Coronary artery (tissue), 2 donors: ENCODE measurements around the gene AP1G2.

ENCODE experiments used
- DNase-seq: peaks from one replicate; pipeline ENCODE4 v3.0.0-alpha.2; 2017; ENCODE audit warnings: low spot score
- H3K27ac ChIP-seq, 2 donors: fragments of 200-600 bp; sonication (generic); one replicate each; pipeline ENCODE4 v1.5.1; 2016 to 2019
- H3K4me3 ChIP-seq: fragments of 200-600 bp; sonication (generic); 2 replicates; pipeline ENCODE4 v1.5.1; 2016; ENCODE audit warnings: mild to moderate bottlenecking, moderate library complexity
- TF ChIP-seq, protein P1 (sequence below): fragments of 200-600 bp; sonication (generic); IDR thresholded peaks from one replicate; pipeline ENCODE4 v1.5.1; 2019; ENCODE audit warnings: antibody characterized with exemption

Gene AP1G2

DNA sequence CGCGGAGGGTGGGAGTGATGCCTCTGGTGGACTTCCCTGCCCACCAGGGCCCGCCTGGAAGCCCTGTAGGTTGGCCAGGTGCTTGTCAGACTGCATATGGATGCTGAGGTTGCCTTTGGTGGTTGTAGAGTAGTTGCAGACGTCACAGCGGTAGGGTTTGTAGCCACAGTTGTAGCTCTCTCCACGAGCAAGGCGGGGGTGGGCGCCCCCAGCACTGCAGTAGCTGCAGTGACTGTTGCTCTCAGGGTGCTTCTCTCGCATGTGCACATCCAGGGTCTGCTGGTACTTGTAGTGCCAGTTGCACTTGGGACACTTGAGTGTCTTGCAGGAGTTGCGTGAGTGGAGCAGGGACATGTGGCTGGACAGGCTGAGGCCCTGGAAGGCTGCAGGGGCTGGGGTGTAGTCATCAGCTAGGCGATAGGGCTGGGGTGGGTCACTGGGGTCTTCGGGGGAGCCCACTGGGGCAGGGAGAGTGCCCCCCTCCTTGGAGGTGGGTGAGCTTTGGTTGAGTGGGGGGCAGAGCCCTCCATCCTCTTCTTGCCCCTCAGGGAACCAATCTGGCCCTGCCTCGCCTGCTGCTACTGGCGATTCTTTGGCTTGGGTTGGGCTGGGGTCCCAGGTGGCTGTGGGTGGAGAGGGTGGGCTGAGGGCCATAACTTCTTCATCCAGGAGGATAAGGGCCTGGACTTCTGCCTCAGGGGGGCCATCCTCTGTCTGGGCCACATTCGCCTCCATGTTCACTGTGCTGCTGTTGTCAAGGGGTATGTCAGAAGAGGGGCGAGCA, 33.7 kb downstream of the AP1G2 start:
- no peak for DNase-seq
- TF ChIP-seq, protein P1, sequence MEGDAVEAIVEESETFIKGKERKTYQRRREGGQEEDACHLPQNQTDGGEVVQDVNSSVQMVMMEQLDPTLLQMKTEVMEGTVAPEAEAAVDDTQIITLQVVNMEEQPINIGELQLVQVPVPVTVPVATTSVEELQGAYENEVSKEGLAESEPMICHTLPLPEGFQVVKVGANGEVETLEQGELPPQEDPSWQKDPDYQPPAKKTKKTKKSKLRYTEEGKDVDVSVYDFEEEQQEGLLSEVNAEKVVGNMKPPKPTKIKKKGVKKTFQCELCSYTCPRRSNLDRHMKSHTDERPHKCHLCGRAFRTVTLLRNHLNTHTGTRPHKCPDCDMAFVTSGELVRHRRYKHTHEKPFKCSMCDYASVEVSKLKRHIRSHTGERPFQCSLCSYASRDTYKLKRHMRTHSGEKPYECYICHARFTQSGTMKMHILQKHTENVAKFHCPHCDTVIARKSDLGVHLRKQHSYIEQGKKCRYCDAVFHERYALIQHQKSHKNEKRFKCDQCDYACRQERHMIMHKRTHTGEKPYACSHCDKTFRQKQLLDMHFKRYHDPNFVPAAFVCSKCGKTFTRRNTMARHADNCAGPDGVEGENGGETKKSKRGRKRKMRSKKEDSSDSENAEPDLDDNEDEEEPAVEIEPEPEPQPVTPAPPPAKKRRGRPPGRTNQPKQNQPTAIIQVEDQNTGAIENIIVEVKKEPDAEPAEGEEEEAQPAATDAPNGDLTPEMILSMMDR: no peak
- H3K27ac ChIP-seq: no peak overlapping the region

DNA sequence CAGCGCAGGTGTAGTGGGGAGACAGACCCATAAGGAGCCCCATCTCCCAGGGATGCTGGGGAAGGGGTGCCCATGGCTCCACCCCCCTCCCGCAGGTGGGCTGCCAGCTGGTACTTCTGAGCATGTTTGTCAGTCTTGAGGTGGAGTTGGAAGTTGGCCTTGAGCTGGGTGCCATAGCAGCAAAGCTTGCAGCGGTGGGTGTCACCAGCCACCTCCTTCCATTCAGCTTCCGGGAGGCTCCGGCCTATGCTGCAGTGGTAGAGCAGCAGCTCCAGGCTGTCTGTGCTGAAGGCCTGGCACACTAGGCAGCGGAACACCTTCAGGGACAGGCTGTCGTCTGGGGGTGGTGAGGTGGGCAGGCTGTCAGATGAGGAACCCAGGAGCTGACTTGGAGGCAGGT, 34.9 kb downstream of the AP1G2 start:
- Histone ChIP-seq H3K4me3 (no peak overlapping the region), H3K27ac (no peak overlapping the region)
- TF ChIP-seq, protein P1: no peak
- no peak for DNase-seq

More for the DNA sequence above, 33.7 kb downstream of the AP1G2 start:
- no peak overlapping the region for H3K4me3 ChIP-seq

DNA sequence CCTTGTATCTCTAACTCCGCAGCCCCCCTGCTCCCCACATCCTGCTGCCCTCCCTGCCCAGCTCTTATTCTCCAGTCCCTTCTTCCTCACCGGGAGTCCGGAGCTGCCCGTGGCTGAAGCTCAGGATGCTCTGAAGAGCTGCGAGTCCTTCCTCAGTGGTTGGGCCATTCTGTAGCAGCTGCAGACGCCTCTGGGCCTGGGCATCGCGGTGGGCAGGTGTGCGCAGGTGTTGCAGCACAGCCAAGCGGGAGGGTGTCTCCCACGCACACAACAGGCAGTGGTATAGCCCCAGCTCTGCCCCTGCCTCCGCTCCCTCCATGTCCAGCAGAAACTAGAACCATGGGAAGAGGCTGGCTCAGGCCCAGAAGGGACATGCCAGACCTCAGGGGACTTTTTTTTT, 36.2 kb downstream of the AP1G2 start:
- DNase-seq: no peak
- Histone ChIP-seq H3K27ac (no peak overlapping the region), H3K4me3 (no peak overlapping the region)
- TF ChIP-seq, protein P1: no peak

DNA sequence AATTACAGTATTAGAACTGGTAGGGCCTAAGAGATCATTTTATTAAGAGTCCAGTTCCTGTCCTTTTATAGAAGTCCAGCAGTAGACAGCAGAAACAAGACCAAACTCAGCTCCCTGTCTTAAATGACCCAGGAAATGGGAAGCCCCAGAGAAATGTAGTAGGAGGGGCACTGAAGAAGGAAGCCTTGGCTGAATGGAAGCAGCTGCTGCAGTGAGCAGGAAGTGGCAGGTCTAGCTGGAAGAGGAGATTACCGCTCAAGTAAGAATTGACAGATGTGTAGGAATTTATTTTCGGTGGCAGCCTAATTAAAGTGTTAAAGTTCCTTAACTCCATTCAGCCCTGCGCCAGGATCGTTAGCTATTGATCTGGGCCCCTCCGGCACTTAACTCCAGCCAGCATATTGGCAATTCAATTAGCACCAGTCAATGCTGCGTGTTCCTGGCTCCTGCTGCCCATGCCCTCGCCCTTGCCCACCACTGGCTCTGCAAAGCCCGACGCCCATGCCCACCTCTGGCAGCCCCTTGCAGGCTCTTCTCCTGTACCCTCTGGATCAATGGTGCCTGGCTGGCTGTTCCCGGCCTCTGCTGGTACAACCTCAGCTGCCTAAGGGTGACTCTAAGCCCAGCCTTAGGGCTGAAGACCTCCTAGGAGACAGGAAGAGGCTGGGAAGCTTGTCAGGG, 37.1 kb downstream of the AP1G2 start:
- TF ChIP-seq, protein P1: no peak
- Histone ChIP-seq H3K4me3 (no peak overlapping the region), H3K27ac (no peak overlapping the region)
- no peak for DNase-seq

DNA sequence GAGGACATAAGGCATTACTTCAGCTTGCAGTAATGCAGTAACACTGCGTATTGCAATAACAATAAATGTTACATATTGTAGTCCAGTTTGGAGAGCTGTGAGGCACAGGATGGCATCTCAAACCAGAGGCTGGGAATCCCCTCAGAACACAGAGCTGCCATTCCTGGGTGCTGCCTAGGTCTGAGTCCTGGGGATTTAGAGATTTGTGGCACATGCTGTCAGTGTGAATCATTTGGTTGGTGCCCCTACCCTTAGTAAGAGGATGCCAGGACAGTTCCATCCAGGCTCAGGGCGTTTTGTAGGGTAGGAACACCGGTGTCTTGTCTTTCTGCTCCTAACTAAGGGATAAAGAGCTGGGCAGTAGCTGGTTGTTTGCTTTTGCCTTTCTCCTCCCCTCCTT, 38.6 kb downstream of the AP1G2 start:
- Histone ChIP-seq H3K4me3 (no peak overlapping the region), H3K27ac (no peak overlapping the region)
- TF ChIP-seq, protein P1: no peak
- no peak for DNase-seq

DNA sequence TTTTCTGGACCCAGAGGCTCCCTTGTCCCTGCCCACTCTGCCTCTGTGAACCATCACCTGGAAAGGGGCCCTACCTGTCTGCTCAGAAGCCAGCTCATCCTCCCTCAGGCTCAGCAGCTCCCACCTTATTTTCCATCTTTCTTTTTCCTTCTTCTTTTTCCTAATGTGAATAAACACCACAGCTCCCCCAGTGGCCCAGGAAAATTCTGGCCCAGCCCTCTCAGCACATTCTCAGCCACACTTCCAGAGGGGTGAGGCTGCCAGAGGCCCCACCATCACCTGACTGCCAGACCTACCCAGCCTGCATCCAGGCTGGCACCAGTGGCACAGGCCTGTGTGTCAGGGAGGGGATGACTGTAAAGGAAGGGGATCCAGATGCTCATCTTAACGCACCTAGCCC, 39.0 kb downstream of the AP1G2 start:
- Histone ChIP-seq H3K27ac (no peak overlapping the region), H3K4me3 (no peak overlapping the region)
- TF ChIP-seq, protein P1: no peak
- DNase-seq: no peak

DNA sequence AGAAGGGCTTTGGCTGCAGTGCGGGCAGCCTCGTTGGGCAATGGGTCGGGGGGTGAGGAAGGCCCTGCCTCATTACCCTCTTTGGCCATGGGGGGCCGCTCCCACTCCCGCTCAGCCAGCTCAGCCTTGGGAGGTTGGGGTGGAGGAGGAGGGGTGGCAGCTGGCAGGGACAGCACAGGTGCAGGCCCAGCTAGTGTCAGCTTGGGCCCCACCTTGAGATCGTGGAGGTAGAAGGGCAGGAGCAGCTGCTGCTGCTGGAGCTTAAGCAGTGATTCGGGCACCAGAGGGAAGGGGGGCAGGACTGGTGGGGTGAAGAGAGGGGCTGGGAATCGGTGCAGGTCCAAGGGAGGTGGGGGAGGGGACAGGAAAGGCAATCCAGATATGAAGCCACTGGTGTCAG, 42.0 kb downstream of the AP1G2 start:
- TF ChIP-seq, protein P1: no peak
- no peak for DNase-seq
- no peak overlapping the region for H3K4me3 ChIP-seq
- no peak overlapping the region for H3K27ac ChIP-seq
